Liver (tissue), 9 donors: Measurements from ENCODE around the gene SPO11. TPM values are rescaled to one million over a fixed set of nuclear protein-coding genes. Genes with fewer than 3 reads are reported as not detected.

ENCODE experiments used
- DNase-seq: peaks from one replicate; pipeline ENCODE4 v3.0.0-alpha.2; 2017; ENCODE audit warnings: low spot score
- H3K27ac ChIP-seq, 2 donors: one replicate each; pipeline ENCODE4 v1.7.0; 2013; ENCODE audit warnings: inconsistent platforms in 2 of 2, low read length in 2 of 2, control low read depth in 1 of 2, low read depth in 1 of 2, mild to moderate bottlenecking in 1 of 2
- H3K27me3 ChIP-seq, 4 donors: one replicate each; pipeline versions ENCODE4 v1.6.1 to v1.7.0; 2013; ENCODE audit warnings: low read length in 3 of 4, inconsistent platforms in 1 of 4, mild to moderate bottlenecking in 1 of 4, moderate library complexity in 1 of 4; ENCODE audit not compliant: control insufficient read depth in 4 of 4, insufficient read depth in 4 of 4
- H3K36me3 ChIP-seq, 4 donors: one replicate each; pipeline versions ENCODE4 v1.6.1 to v1.7.0; 2013; ENCODE audit warnings: low read length in 3 of 4, mild to moderate bottlenecking in 3 of 4, low read depth in 1 of 4, moderate library complexity in 1 of 4; ENCODE audit not compliant: control insufficient read depth in 4 of 4, insufficient read depth in 3 of 4
- H3K4me1 ChIP-seq, 4 donors: one replicate each; pipeline versions ENCODE4 v1.6.1 to v1.7.0; 2013; ENCODE audit warnings: low read length in 3 of 4, mild to moderate bottlenecking in 3 of 4, moderate library complexity in 1 of 4; ENCODE audit not compliant: control insufficient read depth in 4 of 4, insufficient read depth in 4 of 4
- H3K4me3 ChIP-seq, 3 donors: one replicate each; pipeline versions ENCODE4 v1.6.1 to v1.7.0; 2013; ENCODE audit warnings: low read length in 3 of 3, control low read depth in 1 of 3, low read depth in 1 of 3, mild to moderate bottlenecking in 1 of 3
- H3K9ac ChIP-seq, 2 donors: one replicate each; pipeline ENCODE4 v1.7.0; 2013; ENCODE audit warnings: low read length in 2 of 2, mild to moderate bottlenecking in 2 of 2, moderate library complexity in 2 of 2, control low read depth in 1 of 2, low read depth in 1 of 2
- H3K9me3 ChIP-seq, 4 donors: one replicate each; pipeline versions ENCODE4 v1.6.1 to v1.7.0; 2013; ENCODE audit warnings: low read length in 3 of 4; ENCODE audit not compliant: control insufficient read depth in 4 of 4
- EGR1 ChIP-seq, 2 donors: IDR thresholded peaks; 2 replicates each; pipeline ENCODE4 v1.6.1; 2016 to 2018; ENCODE audit warnings: antibody characterized with exemption in 2 of 2, low read depth in 2 of 2
- FOXA2 ChIP-seq: IDR thresholded peaks from 2 replicates; pipeline ENCODE4 v1.6.1; 2016; ENCODE audit warnings: antibody characterized with exemption
- HNF4A ChIP-seq, 2 donors: conservative IDR thresholded peaks; 2 replicates each; pipeline ENCODE4 v1.6.1; 2016; ENCODE audit warnings: antibody characterized with exemption in 2 of 2, mild to moderate bottlenecking in 2 of 2
- HNF4G ChIP-seq: IDR thresholded peaks from 2 replicates; pipeline ENCODE4 v1.6.1; 2016; ENCODE audit warnings: antibody characterized with exemption
- JUND ChIP-seq, 2 donors: IDR thresholded peaks; 2 replicates each; pipeline ENCODE4 v1.6.1; 2016; ENCODE audit warnings: antibody characterized with exemption in 2 of 2
- NR2F2 ChIP-seq: IDR thresholded peaks from 2 replicates; pipeline ENCODE4 v1.6.1; 2016; ENCODE audit warnings: antibody characterized with exemption
- RAD21 ChIP-seq, 2 donors: IDR thresholded peaks; 2 replicates each; pipeline ENCODE4 v1.6.1; 2016; ENCODE audit warnings: antibody characterized with exemption in 2 of 2, mild to moderate bottlenecking in 2 of 2
- SP1 ChIP-seq: IDR thresholded peaks from 2 replicates; pipeline ENCODE4 v1.6.1; 2018; ENCODE audit warnings: antibody characterized with exemption, mild to moderate bottlenecking
- TAF1 ChIP-seq: conservative IDR thresholded peaks from 2 replicates; pipeline ENCODE4 v1.6.1; 2016; ENCODE audit warnings: antibody characterized with exemption, mild to moderate bottlenecking
- WGBS: extraction: QIAGEN DNeasy Blood & Tissue Kit; methylation state at CpG from one replicate; pipeline ENCODE4 v1.1.7; 2013; 5-methylcytosine and 5-hydroxymethylcytosine counted together
- polyA plus RNA-seq, 2 donors: library from polyadenylated mRNA; stranded (reverse) in 1 of 2; unstranded in 1 of 2; fragments of 200-250 nt in 1 of 2; fragments of >200 nt in 1 of 2; fragmentation: Nextera tagmentation in 1 of 2; extraction: Ambion mirVana in 1 of 2; gene quantifications; one replicate each; pipeline versions ENCODE4 v1.2.1 to v1.2.3, GENCODE V29; 2013 to 2015
- total RNA-seq, 2 donors: library from RNA; depleted of rRNA; stranded (reverse); fragments of >200 nt; gene quantifications; one replicate each; pipeline ENCODE4 v1.2.3, GENCODE V29; 2014
- TF ChIP-seq, protein P1 (sequence below): fragments of 150-350 bp; IDR thresholded peaks from 2 replicates; pipeline ENCODE4 v1.5.1; 2017; ENCODE audit warnings: improper control_type of control experiment, low read depth, low read length; ENCODE audit not compliant: missing input control
- TF ChIP-seq, protein P2 (sequence below): IDR thresholded peaks from 2 replicates; pipeline ENCODE4 v1.6.1; 2016; ENCODE audit warnings: antibody characterized with exemption
- TF ChIP-seq, protein P3 (sequence below): IDR thresholded peaks from 2 replicates; pipeline ENCODE4 v1.6.1; 2016; ENCODE audit warnings: antibody characterized with exemption
- donor health status: healthy.
- donor health status: healthy.
- donor health status: healthy.
- donor health status: healthy.
- donor health status: healthy.

Gene SPO11
- total and polyA plus RNA-seq, 4 donors, result not detected

DNA sequence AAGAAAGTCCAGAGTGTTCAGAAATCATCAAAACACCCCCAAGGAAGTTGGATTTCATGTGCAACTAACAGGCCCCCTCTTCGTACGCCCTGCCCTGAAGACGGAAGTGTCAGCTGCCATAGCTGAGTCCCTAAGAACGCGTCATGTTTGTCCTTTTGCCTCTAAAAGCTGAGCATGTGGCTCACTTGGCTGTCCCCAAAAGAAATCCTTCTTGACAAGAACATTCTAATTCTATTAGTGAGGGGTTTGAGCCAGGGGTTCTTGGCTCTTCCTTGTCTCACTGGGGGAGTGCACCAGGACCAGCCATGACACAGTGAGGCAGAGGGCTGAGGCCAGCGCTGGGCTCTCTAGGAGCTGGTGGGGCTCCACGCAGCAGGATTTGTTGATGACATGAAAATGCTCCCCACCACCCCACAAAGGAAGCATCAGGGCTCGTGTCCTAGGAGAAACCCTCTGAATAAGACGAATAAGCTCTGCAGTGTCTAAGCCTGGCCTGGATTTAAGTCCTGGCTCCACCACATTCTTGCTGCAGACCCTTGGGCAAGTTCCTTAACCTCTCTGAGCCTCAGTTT lies 20.0 kb upstream of the SPO11 start:
- TF ChIP-seq JUND (IDR thresholded peaks at IDR 0.05) (no peak), SP1 (no peak), TAF1 (no peak)
- Histone ChIP-seq H3K27ac (no peak overlapping the region), H3K4me1 (no peaks in the 10 kb centered on the region), H3K9me3 (peaks cover 0 to 2% (median 0%) of the 10 kb centered on the region in 4 donors), H3K27me3 (no peaks in the 10 kb centered on the region), H3K4me3 (no peak overlapping the region), H3K36me3 (no peaks in the 10 kb centered on the region), H3K9ac (no peak overlapping the region)
- 77% methylated on average over 9 of the region's 9 CpGs for WGBS
- no peak for DNase-seq

DNA sequence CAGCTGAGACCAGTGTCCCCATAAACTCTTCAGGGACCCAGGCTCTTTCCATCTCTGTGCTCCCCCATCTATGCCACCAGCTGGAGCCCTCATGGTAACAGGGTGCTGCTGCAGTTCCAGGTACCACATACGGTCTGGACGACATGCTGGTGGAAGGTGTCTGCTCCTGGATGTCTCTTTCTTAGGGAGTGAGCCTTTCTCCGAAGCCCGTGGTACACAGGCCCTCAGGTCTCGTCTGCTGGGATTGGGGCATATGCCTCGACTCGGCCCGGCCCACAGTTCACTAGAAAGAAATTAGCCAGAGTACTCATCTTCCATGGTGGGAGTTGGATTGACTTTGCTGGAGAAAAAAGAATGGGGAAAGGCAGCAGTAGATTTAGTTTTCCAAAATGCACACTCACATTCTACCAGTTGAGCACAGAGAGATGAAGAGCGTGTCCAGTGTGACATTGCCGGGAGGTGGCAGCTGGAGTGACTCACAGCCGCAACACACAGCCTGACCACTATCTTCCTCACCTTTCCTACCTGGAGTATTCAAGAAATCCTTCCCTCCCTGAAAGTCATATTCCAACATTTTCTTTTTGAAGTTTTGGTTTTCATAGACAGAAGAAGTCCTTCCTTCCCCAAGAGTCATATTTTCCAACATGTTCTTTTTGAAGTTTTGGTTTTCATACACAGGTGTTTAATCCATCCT lies 18.6 kb upstream of the SPO11 start:
- H3K9me3 ChIP-seq, result peaks cover 0 to 2% (median 0%) of the 10 kb centered on the region in 4 donors
- no peak overlapping the region for H3K4me3 ChIP-seq
- no peak for TF ChIP-seq HNF4A (conservative IDR thresholded peaks at IDR 0.05)
- TF ChIP-seq, protein P1, sequence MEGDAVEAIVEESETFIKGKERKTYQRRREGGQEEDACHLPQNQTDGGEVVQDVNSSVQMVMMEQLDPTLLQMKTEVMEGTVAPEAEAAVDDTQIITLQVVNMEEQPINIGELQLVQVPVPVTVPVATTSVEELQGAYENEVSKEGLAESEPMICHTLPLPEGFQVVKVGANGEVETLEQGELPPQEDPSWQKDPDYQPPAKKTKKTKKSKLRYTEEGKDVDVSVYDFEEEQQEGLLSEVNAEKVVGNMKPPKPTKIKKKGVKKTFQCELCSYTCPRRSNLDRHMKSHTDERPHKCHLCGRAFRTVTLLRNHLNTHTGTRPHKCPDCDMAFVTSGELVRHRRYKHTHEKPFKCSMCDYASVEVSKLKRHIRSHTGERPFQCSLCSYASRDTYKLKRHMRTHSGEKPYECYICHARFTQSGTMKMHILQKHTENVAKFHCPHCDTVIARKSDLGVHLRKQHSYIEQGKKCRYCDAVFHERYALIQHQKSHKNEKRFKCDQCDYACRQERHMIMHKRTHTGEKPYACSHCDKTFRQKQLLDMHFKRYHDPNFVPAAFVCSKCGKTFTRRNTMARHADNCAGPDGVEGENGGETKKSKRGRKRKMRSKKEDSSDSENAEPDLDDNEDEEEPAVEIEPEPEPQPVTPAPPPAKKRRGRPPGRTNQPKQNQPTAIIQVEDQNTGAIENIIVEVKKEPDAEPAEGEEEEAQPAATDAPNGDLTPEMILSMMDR, result no peak
- no peak for TF ChIP-seq HNF4G
- TF ChIP-seq NR2F2, result no peak
- TF ChIP-seq EGR1 (IDR thresholded peaks at IDR 0.05; ENCODE audit: low read depth in 2 of 2), result no peak
- TF ChIP-seq, protein P2, sequence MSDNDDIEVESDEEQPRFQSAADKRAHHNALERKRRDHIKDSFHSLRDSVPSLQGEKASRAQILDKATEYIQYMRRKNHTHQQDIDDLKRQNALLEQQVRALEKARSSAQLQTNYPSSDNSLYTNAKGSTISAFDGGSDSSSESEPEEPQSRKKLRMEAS, result no peak
- TF ChIP-seq, protein P3, sequence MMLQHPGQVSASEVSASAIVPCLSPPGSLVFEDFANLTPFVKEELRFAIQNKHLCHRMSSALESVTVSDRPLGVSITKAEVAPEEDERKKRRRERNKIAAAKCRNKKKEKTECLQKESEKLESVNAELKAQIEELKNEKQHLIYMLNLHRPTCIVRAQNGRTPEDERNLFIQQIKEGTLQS, result no peak
- no peak for TF ChIP-seq TAF1
- TF ChIP-seq JUND (IDR thresholded peaks at IDR 0.05), result no peak
- H3K9ac ChIP-seq, result no peak overlapping the region
- H3K4me1 ChIP-seq, result no peaks in the 10 kb centered on the region
- no peak for DNase-seq
- H3K27ac ChIP-seq, result no peak overlapping the region
- WGBS, result 88% methylated on average over 11 of the region's 11 CpGs
- H3K36me3 ChIP-seq, result no peaks in the 10 kb centered on the region
- no peaks in the 10 kb centered on the region for H3K27me3 ChIP-seq

DNA sequence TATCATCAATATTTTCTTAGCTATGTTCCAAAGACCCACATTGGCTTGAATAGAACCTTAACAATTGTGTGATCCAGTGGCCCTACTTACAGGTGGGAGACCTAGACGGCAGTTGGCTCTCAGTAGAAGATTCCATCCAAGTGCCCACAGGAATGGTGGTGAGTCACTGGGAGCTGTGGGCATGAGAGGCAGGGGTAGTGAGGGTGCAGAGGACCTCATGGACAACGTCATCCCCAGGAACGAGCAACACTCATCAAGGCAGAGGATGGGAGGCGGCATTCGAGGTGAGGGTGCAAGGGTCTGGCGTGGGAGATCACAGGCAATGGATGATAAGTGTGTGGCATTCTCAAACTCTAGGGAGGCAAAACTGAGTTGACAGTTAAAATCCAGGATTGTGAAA lies 17.5 kb upstream of the SPO11 start:
- no peaks in the 10 kb centered on the region for H3K4me1 ChIP-seq
- no peak overlapping the region for H3K4me3 ChIP-seq
- 81% methylated on average over 6 of the region's 6 CpGs for WGBS
- H3K9ac ChIP-seq, result no peak overlapping the region
- TF ChIP-seq RAD21 (IDR thresholded peaks at IDR 0.05) (no peak), FOXA2 (no peak), HNF4A (conservative IDR thresholded peaks at IDR 0.05) (no peak), JUND (IDR thresholded peaks at IDR 0.05) (no peak)
- H3K27ac ChIP-seq, result no peak overlapping the region
- DNase-seq, result no peak
- H3K27me3 ChIP-seq, result no peaks in the 10 kb centered on the region
- peaks cover 0 to 2% (median 0%) of the 10 kb centered on the region in 4 donors for H3K9me3 ChIP-seq
- no peaks in the 10 kb centered on the region for H3K36me3 ChIP-seq
